Measurements from ENCODE around the gene NME2. TPM values are rescaled to one million over a fixed set of nuclear protein-coding genes. Genes with fewer than 3 reads are reported as not detected.
A peak's percentile ranks its signal among the peaks of the same experiment; 100 is the strongest.

Gene NME2
- total and polyA plus RNA-seq, 7 experiments from 2014 or later: 133 to 457 (median 193) TPM

- Histone ChIP-seq H3K27me3 (ENCODE audit: control insufficient read depth in 2 of 2, insufficient read depth in 2 of 2, low read length in 2 of 2) (no peaks in the 10 kb centered on the region), H3K36me3 (ENCODE audit: control insufficient read depth in 2 of 3, insufficient read depth in 3 of 3, low read length in 3 of 3) (peaks cover 5 to 58% (median 16%) of the 10 kb centered on the region in 3 experiments), H3K4me3 (ENCODE audit: low read length) (no peak overlapping the region), H3K9me3 (ENCODE audit: control insufficient read depth in 2 of 3, low read length in 3 of 3) (no peaks in the 10 kb centered on the region), H3K27ac (ENCODE audit: low read depth, low read length) (no peak overlapping the region), H3K4me1 (ENCODE audit: control insufficient read depth in 2 of 2, insufficient read depth in 2 of 2, low read length in 2 of 2) (no peaks in the 10 kb centered on the region)
- Mint-ChIP-seq H3K27me3 (no peaks in the 10 kb centered on the region), H3K27ac (peak overlapping the region in 2 of 9 donors; percentile 34 to 36), H3K4me1 (peaks cover 0 to 6% (median 0%) of the 10 kb centered on the region in 7 donors), H3K4me3 (no peak overlapping the region), H3K36me3 (peaks cover 0 to 44% (median 14%) of the 10 kb centered on the region in 5 donors), H3K9me3 (no peaks in the 10 kb centered on the region)
- ChIA-PET POLR2A (no interaction called here), CTCF (no interaction called here)
- intact Hi-C loops (cut with micrococcal nuclease): no loop called here
- DNase-seq (no peak), ATAC-seq (no peak)
Observed at GRCh38 chr17:51189162-51189561, 23.0 kb downstream of the NME2 start.

GRCh38 chr17:51189628-51190027 is 23.4 kb downstream of the NME2 start:
- Mint-ChIP-seq H3K36me3 (peaks cover 0 to 39% (median 14%) of the 10 kb centered on the region in 5 donors), H3K27ac (peak overlapping the region in 5 of 9 donors; percentile 6 to 59 (median 34)), H3K9me3 (no peaks in the 10 kb centered on the region), H3K27me3 (no peaks in the 10 kb centered on the region), H3K4me3 (no peak overlapping the region), H3K4me1 (peaks cover 0 to 6% (median 0%) of the 10 kb centered on the region in 7 donors)
- Histone ChIP-seq H3K36me3 (ENCODE audit: control insufficient read depth in 2 of 3, insufficient read depth in 3 of 3, low read length in 3 of 3) (peaks cover 4 to 58% (median 16%) of the 10 kb centered on the region in 3 experiments), H3K27me3 (ENCODE audit: control insufficient read depth in 2 of 2, insufficient read depth in 2 of 2, low read length in 2 of 2) (no peaks in the 10 kb centered on the region), H3K4me1 (ENCODE audit: control insufficient read depth in 2 of 2, insufficient read depth in 2 of 2, low read length in 2 of 2) (no peaks in the 10 kb centered on the region), H3K4me3 (ENCODE audit: low read length) (no peak overlapping the region), H3K27ac (ENCODE audit: low read depth, low read length) (no peak overlapping the region), H3K9me3 (ENCODE audit: control insufficient read depth in 2 of 3, low read length in 3 of 3) (no peaks in the 10 kb centered on the region)
- CTCF ChIA-PET: no interaction called here
- ATAC-seq: no peak
- POLR2A ChIA-PET: no interaction called here
- DNase-seq: no peak
- intact Hi-C loops (cut with micrococcal nuclease): no loop called here

- Mint-ChIP-seq H3K9me3 (no peaks in the 10 kb centered on the region), H3K4me3 (no peak overlapping the region), H3K36me3 (peaks cover 0 to 32% (median 10%) of the 10 kb centered on the region in 5 donors), H3K27ac (no peak overlapping the region), H3K4me1 (peaks cover 0 to 6% (median 0%) of the 10 kb centered on the region in 7 donors), H3K27me3 (no peaks in the 10 kb centered on the region)
- POLR2A ChIA-PET: no interaction called here
- Histone ChIP-seq H3K9me3 (ENCODE audit: control insufficient read depth in 2 of 3, low read length in 3 of 3) (no peaks in the 10 kb centered on the region), H3K4me1 (ENCODE audit: control insufficient read depth in 2 of 2, insufficient read depth in 2 of 2, low read length in 2 of 2) (no peaks in the 10 kb centered on the region), H3K27me3 (ENCODE audit: control insufficient read depth in 2 of 2, insufficient read depth in 2 of 2, low read length in 2 of 2) (no peaks in the 10 kb centered on the region), H3K36me3 (ENCODE audit: control insufficient read depth in 2 of 3, insufficient read depth in 3 of 3, low read length in 3 of 3) (peaks cover 0 to 67% (median 16%) of the 10 kb centered on the region in 3 experiments), H3K27ac (ENCODE audit: low read depth, low read length) (no peak overlapping the region), H3K4me3 (ENCODE audit: low read length) (no peak overlapping the region)
- CTCF ChIA-PET: no interaction called here
- DNase-seq: no peak
- intact Hi-C loops (cut with micrococcal nuclease): no loop called here
- ATAC-seq: no peak
Observed at GRCh38 chr17:51191895-51192294, 25.7 kb downstream of the NME2 start.

GRCh38 chr17:51197754-51198153 is 31.5 kb downstream of the NME2 start:
- Histone ChIP-seq H3K4me3 (ENCODE audit: low read length) (no peak overlapping the region), H3K4me1 (ENCODE audit: control insufficient read depth in 2 of 2, insufficient read depth in 2 of 2, low read length in 2 of 2) (peaks cover 0 to 4% of the 10 kb centered on the region in 2 donors), H3K9me3 (ENCODE audit: control insufficient read depth in 2 of 3, low read length in 3 of 3) (no peaks in the 10 kb centered on the region), H3K27ac (ENCODE audit: low read depth, low read length) (no peak overlapping the region), H3K27me3 (ENCODE audit: control insufficient read depth in 2 of 2, insufficient read depth in 2 of 2, low read length in 2 of 2) (no peaks in the 10 kb centered on the region), H3K36me3 (ENCODE audit: control insufficient read depth in 2 of 3, insufficient read depth in 3 of 3, low read length in 3 of 3) (peaks cover 0 to 71% (median 17%) of the 10 kb centered on the region in 3 experiments)
- Mint-ChIP-seq H3K4me3 (no peak overlapping the region), H3K4me1 (peaks cover 0 to 11% (median 0%) of the 10 kb centered on the region in 7 donors), H3K27me3 (no peaks in the 10 kb centered on the region), H3K9me3 (no peaks in the 10 kb centered on the region), H3K27ac (peak overlapping the region in 4 of 9 donors; percentile 2 to 83 (median 30)), H3K36me3 (peaks cover 14 to 29% (median 17%) of the 10 kb centered on the region in 5 donors)
- ATAC-seq (no peak), DNase-seq (no peak)
- ChIA-PET POLR2A (no interaction called here), CTCF (no interaction called here)
- intact Hi-C loops (cut with micrococcal nuclease): no loop called here

GRCh38 chr17:51200295-51200694 is 34.1 kb downstream of the NME2 start:
- intact Hi-C loops (cut with micrococcal nuclease): no loop called here
- H3K27ac Mint-ChIP-seq: peak overlapping the region in 1 of 9 donors; percentile 68
- H3K36me3 Mint-ChIP-seq: peaks cover 16 to 29% (median 18%) of the 10 kb centered on the region in 5 donors
- H3K9me3 ChIP-seq (ENCODE audit: control insufficient read depth in 2 of 3, low read length in 3 of 3): no peaks in the 10 kb centered on the region
- no peaks in the 10 kb centered on the region for H3K27me3 Mint-ChIP-seq
- H3K9me3 Mint-ChIP-seq: no peaks in the 10 kb centered on the region
- H3K4me1 ChIP-seq (ENCODE audit: control insufficient read depth in 2 of 2, insufficient read depth in 2 of 2, low read length in 2 of 2): peaks cover 0 to 4% of the 10 kb centered on the region in 2 donors
- ChIA-PET CTCF (no interaction called here), POLR2A (no interaction called here)
- H3K36me3 ChIP-seq (ENCODE audit: control insufficient read depth in 2 of 3, insufficient read depth in 3 of 3, low read length in 3 of 3): peaks cover 0 to 66% (median 17%) of the 10 kb centered on the region in 3 experiments
- H3K4me1 Mint-ChIP-seq: peaks cover 0 to 11% (median 0%) of the 10 kb centered on the region in 7 donors
- H3K4me3 Mint-ChIP-seq: peak overlapping the region in 1 of 10 donors; percentile 23
- H3K27ac ChIP-seq (ENCODE audit: low read depth, low read length): no peak overlapping the region
- DNase-seq: no peak
- H3K4me3 ChIP-seq (ENCODE audit: low read length): no peak overlapping the region
- ATAC-seq: peak; percentile 52
- H3K27me3 ChIP-seq (ENCODE audit: control insufficient read depth in 2 of 2, insufficient read depth in 2 of 2, low read length in 2 of 2): no peaks in the 10 kb centered on the region

- Histone ChIP-seq H3K4me3 (ENCODE audit: low read length) (no peak overlapping the region), H3K27ac (ENCODE audit: low read depth, low read length) (no peak overlapping the region), H3K36me3 (ENCODE audit: control insufficient read depth in 2 of 3, insufficient read depth in 3 of 3, low read length in 3 of 3) (peaks cover 0 to 63% (median 17%) of the 10 kb centered on the region in 3 experiments), H3K27me3 (ENCODE audit: control insufficient read depth in 2 of 2, insufficient read depth in 2 of 2, low read length in 2 of 2) (no peaks in the 10 kb centered on the region), H3K4me1 (ENCODE audit: control insufficient read depth in 2 of 2, insufficient read depth in 2 of 2, low read length in 2 of 2) (peaks cover 0 to 4% of the 10 kb centered on the region in 2 donors), H3K9me3 (ENCODE audit: control insufficient read depth in 2 of 3, low read length in 3 of 3) (no peaks in the 10 kb centered on the region)
- ATAC-seq (no peak), DNase-seq (no peak)
- Mint-ChIP-seq H3K4me1 (peaks cover 0 to 11% (median 0%) of the 10 kb centered on the region in 7 donors), H3K36me3 (peaks cover 16 to 30% (median 20%) of the 10 kb centered on the region in 5 donors), H3K9me3 (no peaks in the 10 kb centered on the region), H3K27me3 (no peaks in the 10 kb centered on the region), H3K27ac (peak overlapping the region in 2 of 9 donors; percentile 38 to 70), H3K4me3 (no peak overlapping the region)
- CTCF ChIA-PET: no interaction called here
- intact Hi-C loops (cut with micrococcal nuclease): no loop called here
- POLR2A ChIA-PET: no interaction called here
Observed at GRCh38 chr17:51200846-51201245, 34.6 kb downstream of the NME2 start.

- peaks cover 0 to 65% (median 14%) of the 10 kb centered on the region in 3 experiments for H3K36me3 ChIP-seq (ENCODE audit: control insufficient read depth in 2 of 3, insufficient read depth in 3 of 3, low read length in 3 of 3)
Observed at GRCh38 chr17:51203838-51204237, 37.6 kb downstream of the NME2 start.

More at GRCh38 chr17:51203838-51204237, 37.6 kb downstream of the NME2 start:
- Mint-ChIP-seq H3K27ac (no peak overlapping the region), H3K4me3 (no peak overlapping the region), H3K27me3 (no peaks in the 10 kb centered on the region), H3K9me3 (no peaks in the 10 kb centered on the region), H3K36me3 (peaks cover 6 to 36% (median 10%) of the 10 kb centered on the region in 5 donors), H3K4me1 (peaks cover 0 to 6% (median 0%) of the 10 kb centered on the region in 7 donors)
- intact Hi-C loops (cut with micrococcal nuclease): no loop called here
- Histone ChIP-seq H3K9me3 (ENCODE audit: control insufficient read depth in 2 of 3, low read length in 3 of 3) (no peaks in the 10 kb centered on the region), H3K27ac (ENCODE audit: low read depth, low read length) (no peak overlapping the region), H3K4me3 (ENCODE audit: low read length) (no peak overlapping the region), H3K27me3 (ENCODE audit: control insufficient read depth in 2 of 2, insufficient read depth in 2 of 2, low read length in 2 of 2) (no peaks in the 10 kb centered on the region), H3K4me1 (ENCODE audit: control insufficient read depth in 2 of 2, insufficient read depth in 2 of 2, low read length in 2 of 2) (peaks cover 0 to 4% of the 10 kb centered on the region in 2 donors)
- no peak for DNase-seq
- no peak for ATAC-seq
- POLR2A ChIA-PET: interaction anchor here (0.6 kb wide), 1 partner anchor 10 kb away, joined by 5 read pairs; no protein-coding TSS in a partner anchor
- CTCF ChIA-PET: no interaction called here
